Measurements from ENCODE around the gene BCO2. TPM values are rescaled to one million over a fixed set of nuclear protein-coding genes. Genes with fewer than 3 reads are reported as not detected.
"Not testable (repeated sequence)": the region's sequence is repeated elsewhere in the genome, so short reads cannot be mapped to it uniquely, and the experiment has no call there.

The BCO2 gene
- total RNA-seq, 1 donor from 2014 or later: 0.33 TPM

DNA sequence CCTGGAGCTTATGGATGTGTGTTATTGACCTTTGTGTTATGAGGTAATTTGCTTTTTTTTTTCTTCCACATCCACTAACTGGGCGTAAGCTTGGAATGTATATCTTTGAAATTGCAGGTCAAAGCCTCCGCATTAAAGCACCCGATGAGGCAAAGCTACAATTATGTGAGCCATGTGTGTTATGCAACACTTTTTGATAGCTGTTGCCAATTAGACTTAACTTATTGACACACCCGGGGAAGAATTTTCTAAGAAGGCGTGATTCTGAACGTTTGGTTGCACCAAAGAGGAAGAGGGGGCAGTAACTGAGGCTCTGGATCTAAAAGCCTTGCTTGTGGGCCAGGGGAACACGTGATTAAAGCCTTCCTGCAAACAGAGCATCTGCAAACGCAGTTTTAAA is 8.8 kb upstream of the BCO2 start:
- DNase-seq (ENCODE audit: low read depth, low spot score): no peak

DNA sequence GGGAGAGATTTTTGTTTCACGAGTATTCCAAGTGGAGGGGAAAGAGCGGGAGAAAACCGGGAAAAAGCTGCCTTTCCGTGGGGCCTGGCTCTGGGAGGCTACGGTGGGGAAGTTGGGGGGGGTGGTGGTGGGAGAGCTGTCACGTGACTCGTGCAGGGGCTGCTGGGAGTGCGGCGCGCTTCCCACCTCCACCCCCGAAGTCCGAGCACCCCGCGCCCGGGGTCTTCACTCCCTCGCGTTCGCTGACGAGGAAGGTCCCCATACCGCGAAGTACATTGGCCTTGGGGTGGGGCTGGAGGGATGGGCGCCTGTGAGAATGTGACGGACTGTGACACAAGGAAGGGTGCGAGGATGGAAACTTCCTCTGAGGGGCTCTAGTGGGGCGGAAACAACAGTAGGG is 8.2 kb upstream of the BCO2 start, which contains the start of gene TEX12:
TSS of gene TEX12 (plus strand) at position 228 of the 400 bp plus-strand sequence. CDS start 1,897 bp downstream, outside the sequence.
- no peak for DNase-seq (ENCODE audit: low read depth, low spot score)

DNA sequence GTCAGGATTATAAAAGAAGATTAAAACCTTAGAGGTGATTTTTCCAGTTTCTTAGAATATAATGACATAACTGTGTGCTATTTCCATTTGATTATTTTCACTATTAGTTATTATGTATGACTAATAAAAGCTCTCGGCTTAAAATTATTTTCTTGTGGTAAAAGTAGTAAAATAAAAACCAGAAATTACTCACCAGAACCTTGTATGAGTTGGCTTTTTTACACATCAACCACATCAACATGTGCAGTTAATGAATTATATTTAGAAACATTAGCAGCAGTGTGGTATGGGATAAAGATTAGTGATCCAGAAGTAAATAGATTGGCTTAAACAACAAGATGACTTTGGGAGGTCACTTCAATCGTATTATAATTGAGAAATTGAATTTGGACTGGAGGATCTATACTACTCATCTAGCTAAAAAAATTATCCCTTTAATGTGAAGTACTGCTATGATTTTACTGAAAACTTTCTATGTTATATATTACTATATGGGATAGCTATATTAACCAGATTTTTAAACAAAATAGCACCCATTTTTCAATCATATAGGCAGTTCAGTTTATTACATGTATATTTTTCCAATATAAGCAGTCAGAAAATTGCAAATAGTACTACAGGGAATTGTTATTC is 2.8 kb upstream of the BCO2 start:
- DNase-seq (ENCODE audit: low read depth, low spot score): no peak

DNA sequence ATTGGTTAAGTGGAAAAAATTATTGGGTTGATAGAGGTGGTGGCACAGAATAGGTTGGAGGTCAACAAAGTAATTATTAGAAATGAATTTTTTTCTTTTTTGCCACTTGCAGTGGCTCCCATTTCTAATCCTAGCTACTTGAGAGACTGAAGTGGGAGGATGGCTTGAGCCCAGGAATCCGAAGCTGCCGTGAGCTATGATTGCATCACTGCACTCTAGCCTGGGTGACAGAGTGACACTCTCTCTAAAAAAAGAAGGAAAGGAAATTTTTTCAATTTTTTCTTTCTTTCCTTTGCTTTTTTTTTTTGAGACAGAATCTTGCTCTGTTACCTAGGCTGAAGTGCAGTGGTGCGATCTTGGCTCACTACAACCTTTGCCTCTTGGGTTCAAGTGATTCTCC is 2.2 kb upstream of the BCO2 start:
- no peak for DNase-seq (ENCODE audit: low read depth, low spot score)

DNA sequence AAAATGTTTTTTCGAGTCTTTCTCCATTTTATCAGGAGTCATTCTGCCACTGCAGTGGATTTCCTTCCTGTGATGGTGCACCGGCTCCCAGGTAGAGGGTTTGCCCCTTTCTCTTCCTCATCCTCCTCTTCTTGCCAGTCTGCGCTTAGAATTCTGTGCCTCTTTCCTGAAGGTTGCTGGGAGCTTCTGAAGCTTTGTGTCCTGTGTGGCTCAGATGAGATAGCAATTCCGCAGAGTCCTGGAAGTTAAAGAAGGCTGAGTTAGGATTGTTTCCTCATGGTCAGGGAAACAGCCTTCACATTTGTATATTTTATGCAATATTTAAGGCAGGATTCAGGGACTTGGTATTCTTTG is 264 bp downstream of the BCO2 start:
- no peak for DNase-seq (ENCODE audit: low read depth, low spot score)

DNA sequence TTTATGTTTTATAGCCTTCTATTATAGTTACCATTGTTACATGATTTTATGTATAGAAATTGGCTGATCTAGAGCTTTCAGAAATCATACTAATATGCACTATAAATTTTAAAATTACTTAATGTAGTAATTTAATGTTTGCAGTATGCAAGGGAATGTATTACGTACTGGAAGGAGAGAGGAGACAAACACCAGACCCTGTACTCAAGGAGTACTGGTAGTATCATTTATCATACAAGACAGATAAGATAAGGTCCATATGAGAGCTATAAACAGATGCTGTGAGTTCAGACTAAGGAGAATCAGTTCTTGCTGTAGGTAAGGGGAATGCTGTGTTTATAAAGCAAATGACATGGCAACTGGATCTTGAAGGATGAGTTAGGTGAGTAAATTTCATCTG is 765 bp downstream of the BCO2 start:
- DNase-seq (ENCODE audit: low read depth, low spot score): no peak

DNA sequence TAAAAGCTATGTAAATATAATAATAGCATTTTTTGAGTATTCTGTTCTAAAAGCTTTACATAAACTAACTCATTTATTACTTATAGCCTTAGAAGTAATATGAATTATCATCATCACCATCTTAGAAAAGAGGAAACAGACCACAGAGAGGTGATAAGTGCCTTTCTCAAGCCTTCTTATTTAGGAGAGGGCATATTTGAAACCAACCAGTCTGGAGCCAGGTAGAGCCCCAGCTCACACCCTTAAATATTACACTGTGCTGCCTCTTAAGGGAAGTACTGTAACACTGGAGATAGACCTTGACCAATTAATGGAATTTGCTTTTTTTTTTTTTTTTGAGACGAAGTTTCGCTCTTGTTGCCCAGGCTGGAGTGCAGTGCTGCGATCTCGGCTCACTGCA is 2.3 kb downstream of the BCO2 start:
- DNase-seq (ENCODE audit: low read depth, low spot score): no peak

DNA sequence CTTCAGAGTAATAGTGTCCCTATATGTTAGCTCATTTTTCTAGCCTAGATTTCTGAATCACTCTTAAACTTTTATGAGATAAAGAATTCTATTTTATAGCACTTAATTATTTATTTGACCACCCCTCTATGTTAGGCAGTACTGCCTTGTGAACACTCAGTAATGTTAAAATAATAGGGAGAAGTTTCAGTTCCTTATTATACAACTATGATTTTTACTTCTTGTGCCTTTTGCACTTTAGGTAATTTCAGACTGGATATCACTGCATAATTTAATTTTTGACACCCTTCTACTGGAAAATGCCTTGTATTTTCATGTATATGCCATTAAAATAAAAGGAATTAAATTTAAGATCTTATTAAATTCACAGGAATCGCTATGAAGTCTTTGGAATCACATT is 3.1 kb downstream of the BCO2 start:
- no peak for DNase-seq (ENCODE audit: low read depth, low spot score)

DNA sequence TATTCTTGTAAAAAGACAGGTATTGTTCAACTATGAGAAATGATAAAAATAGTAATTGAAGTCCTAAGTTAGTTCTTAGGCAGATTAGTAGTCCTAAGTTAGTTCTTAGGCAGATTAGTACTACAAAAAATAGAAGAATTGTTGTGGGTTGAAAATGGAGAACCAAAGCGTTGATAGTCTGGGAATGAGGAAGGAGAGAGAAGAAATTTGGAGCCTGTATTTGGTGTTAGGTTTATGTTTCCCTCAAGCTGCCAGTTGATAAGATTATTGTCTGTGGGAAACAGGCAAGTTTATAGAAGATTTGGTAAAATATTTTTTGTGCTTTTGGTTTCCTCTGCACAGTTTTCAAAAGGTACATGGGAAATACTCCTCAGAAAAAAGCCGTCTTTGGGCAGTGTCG is 3.6 kb downstream of the BCO2 start:
- DNase-seq (ENCODE audit: low read depth, low spot score): no peak

DNA sequence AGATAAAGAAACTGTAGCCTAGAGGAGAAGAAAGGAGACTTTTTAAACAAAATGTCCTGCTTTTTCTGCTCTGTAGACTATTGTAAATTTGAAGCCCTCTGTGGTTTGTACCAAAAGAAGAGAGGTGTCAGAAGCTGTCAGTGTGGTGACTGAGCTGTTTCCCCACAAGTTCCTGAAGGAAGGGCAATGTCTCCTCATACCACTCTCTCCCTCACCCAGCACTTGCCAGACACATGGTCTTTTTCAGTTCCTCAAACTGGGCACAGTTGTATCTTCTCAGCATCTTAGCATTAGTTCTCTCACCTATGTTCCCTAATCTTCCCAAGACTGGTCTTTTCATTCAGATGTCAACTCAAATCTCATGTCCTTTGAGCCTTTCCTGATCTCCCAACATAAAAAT is 4.3 kb downstream of the BCO2 start:
- DNase-seq (ENCODE audit: low read depth, low spot score): no peak

DNA sequence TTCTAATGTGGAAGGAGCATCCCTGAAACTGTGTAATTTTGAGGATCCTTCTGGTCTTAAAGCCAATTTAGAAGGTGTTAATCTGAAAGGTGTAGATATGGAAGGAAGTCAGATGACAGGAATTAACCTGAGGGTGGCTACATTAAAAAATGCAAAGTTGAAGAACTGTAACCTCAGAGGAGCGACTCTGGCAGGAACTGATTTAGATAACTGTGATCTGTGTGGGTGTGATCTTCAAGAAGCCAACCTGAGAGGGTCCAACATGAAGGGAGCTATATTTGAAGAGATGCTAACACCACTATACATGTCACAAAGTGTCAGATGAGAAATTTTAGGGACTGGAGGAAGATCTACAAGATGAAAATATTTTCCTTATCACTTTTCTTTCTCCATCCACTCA is 7.6 kb downstream of the BCO2 start:
- no peak for DNase-seq (ENCODE audit: low read depth, low spot score)

DNA sequence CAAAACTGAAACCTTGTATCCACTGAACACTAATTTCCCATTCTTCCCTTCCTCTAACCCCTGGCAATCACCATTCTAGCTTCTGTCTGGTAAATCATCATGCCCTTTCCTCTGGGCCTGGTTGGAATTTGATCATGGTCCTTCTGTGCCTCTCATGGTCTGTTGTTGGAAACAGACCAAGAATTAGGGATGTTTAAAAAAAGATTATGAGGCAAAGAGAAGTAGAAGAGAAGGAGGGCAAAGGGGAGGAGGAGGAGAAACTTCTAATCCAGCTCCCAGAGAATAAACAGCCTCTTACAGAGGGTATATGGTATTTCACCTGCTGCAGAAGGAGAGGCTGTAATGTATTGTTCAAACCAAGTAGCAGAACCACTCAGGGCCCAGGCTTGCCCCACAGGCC is 10.6 kb downstream of the BCO2 start:
- DNase-seq (ENCODE audit: low read depth, low spot score): no peak

DNA sequence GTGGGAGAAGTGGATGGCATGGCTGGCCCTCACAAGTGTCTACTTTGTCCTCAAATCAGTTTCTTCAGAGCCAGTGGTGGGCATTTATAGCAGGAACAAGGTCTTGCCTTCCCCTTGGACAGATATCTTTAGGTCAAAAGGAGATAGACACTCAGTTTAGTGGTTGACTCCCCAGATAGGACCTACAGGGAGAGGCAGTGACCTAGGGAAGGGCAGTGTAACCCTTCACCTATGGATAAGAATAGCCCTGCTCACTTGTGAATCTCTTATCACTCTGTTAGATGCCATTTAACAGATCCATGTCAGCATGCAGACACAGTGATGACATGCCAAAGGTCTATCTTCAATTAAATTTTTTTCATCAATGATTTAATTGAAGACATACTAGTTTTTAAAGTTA is 11.0 kb downstream of the BCO2 start:
- no peak for DNase-seq (ENCODE audit: low read depth, low spot score)

DNA sequence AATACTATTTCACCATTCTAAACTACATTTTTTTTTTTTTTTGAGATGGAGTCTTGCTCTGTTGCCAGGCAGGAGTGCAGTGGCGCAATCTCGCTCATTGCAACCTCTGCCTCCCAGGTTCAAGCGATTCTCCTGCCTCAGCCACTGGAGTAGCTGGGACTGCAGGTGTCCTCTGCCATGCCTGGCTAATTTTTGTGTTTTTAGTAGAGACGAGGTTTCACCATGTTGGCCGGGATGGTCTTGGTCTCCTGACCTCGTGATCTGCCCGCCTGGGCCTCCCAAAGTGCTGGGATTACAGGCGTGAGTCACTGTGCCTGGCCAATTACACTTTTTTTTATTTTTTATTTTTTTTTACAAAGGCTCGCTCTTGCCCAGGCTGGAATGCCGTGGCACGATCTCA is 19.8 kb downstream of the BCO2 start:
- DNase-seq (ENCODE audit: low read depth, low spot score): not testable (repeated sequence)

DNA sequence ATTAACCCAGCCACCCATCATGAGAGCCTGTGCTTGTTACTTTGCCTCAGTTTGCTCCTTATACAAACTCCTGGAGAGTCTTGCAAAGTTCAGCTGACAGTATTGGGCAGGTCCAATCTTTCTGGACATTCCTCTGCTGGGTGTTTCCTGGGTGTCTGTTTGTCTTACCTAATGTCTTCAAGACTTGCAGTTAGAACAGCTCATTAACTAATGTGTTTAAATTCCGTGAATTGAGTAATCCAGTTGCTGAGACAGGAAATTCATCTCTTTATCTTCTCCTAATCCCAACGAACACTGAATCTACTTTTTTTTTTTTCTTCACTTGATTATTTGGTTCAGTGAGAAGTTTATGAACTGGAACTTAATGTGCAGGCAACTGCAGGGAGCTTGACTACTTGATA is 20.6 kb downstream of the BCO2 start:
- no peak for DNase-seq (ENCODE audit: low read depth, low spot score)

DNA sequence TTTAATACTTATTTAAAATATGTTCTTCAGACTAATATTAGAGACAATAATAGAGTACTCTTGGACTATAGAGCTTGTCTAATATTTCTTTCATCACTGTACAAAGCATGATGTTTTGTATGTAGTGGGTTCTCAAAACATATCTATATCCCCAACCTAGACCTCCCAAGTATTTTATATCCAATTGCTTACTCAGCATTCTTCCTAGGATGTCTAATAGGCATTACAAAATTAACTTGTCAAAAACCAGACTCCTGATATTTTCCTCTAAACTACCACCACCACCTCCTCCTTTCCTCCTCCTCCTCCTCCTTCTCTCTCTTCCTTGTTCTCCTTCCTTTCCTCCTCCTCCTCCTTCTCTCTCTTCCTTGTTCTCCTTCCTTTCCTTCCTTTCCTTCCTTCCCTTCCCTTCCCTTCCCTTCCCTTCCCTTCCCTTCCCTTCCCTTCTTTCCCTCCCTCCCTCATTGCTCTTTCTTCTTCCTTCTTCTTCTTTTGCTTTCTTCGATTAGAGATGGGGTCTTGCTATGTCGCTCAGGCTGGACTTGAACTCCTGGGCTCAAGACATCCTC is 21.3 kb downstream of the BCO2 start:
- DNase-seq (ENCODE audit: low read depth, low spot score): no peak

DNA sequence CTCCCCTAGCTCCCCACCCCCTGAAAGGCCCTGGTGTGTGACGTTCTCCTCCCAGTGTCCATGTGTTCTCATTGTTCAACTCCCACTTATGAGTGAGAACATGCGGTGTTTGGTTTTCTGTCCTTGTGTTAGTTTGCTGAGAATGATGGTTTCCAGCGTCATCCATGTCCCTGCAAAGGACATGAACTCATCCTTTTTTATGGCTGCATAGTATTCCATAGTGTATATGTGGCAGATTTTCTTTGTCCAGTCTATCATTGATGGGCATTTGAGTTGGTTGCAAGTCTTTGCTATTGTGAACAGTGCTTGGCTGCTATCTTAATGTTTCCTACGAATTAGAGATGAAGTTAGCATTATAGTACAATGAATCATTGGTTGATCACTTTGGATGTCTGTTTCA is 23.8 kb downstream of the BCO2 start:
- not testable (repeated sequence) for DNase-seq (ENCODE audit: low read depth, low spot score)

DNA sequence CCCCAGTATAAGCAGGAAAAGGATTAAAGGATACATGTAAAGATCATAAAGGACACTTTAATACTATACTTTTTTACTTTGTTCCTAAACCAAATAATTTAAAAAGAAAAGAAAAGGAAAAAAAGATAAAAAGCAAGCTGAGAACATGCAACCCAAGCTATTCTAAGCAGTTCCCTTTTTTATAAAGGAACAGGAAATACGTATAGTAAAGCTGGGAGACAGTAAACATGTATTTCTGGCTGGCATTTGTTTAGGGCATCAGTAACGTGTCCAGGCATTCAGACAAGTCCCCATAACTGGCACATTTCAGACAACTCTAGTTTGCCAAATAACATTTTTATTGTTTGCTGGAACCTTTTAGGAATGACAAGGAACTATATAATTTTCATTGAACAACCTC is 24.9 kb downstream of the BCO2 start:
- no peak for DNase-seq (ENCODE audit: low read depth, low spot score)

DNA sequence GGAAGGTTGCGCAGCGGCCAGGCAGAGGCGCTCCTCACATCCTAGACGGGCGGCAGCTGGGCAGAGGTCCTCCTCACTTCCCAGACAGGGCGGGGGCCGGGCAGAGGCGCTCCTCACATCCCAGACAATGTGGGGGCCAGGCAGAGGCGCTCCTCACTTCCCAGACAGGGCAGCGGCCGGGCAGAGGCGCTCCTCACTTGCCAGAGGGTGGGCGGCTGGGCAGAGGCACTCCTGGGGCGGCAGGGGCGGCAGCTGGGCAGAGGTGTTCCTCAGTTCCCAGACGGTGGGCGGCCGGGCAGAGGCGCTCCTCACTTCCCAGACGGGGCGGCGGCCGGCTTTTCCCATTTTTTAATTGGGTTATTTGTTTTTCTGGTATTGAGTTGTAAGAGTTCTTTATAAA is 30.8 kb downstream of the BCO2 start:
- no peak for DNase-seq (ENCODE audit: low read depth, low spot score)

DNA sequence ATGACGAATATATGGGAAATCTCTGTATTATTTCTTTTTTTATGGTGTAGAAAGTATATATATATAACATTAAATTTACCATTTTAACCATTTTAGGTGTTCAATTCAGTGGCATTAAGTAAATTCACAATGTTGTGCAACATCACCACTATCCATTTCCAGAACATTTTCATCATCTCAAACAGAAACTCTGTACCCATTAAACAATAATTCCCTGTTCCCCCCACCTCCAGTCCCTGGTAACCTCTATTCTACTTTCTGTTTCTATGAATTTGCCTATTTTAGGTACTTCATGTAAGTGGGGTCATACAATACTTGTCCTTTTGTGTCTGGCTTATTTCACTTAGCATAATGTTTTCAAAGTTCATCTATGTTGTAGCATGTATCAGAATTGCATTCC is 35.6 kb downstream of the BCO2 start:
- no peak for DNase-seq (ENCODE audit: low read depth, low spot score)

DNA sequence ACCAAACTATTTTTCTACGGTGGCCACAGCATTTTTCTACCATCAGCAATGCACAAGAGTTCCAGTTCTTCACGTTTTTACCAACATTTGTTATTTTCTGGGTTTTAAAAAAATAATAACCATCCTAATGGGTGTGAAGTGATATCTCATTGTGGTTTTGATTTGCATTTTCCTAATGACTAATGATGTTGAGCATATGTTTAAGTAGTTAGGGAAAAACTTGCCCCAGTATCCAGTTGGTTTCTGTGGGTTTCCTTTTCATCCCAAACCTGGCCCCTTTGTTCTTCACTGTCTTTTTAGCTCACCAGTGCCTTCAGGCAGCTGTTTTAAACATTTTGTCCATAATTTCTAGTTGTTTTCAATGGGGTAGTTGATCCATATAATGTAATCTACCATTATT is 36.2 kb downstream of the BCO2 start:
- DNase-seq (ENCODE audit: low read depth, low spot score): no peak

DNA sequence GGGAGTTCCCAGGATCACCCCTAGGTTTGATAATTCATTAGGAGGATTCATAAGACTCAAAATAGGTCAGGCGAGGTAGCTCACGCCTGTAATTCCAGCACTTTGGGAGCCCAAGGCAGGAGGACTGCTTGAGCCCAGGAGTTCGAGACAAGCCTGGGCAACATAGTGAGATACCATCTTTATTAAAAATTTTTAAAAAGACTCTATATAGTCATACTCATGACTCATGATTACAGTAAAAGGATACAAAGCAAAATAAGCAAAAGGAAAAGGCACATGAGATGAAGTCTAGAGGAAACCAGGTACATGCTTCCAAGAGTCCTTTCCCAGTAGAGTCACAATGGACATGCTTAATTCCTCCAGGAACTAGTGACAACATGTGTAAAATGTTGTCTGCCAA is 37.0 kb downstream of the BCO2 start:
- no peak for DNase-seq (ENCODE audit: low read depth, low spot score)

DNA sequence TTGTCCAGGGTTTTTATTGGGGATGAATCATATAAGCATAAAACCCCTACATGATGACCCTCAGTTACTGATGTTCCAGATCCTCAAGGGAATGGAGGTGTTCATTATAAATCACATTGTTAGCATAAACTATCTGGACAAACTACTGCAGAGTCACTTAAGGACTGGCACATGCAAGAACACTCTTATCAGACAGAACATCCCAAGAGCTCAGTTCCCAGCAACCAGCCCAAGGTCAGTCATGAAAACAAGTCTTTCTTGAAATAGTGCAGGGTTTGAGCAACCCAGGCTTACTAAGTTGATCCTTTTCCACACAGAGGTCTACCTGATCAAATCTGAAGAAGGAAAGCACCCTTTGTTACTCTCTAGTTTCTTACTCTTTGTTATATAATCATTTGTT is 37.4 kb downstream of the BCO2 start:
- no peak for DNase-seq (ENCODE audit: low read depth, low spot score)

DNA sequence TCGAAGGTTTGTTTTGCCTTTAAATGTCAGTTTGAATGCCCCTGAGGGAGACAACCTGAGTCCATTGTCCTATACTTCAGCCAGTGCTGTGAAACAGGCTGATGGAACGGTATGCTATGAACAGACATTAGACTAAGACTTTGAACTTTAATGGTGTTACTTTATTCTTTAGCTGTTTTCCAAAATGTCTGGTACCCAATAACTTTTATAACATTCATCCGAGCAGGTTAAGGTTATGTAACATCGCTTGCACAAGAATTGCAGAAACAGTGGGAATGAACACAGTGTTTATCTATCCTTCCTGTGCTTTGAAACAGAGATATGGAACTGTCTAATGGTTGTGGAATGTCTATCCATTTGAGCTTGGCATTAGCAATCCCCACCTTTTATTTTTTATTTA is 38.4 kb downstream of the BCO2 start:
- no peak for DNase-seq (ENCODE audit: low read depth, low spot score)

Measured in pulmonary artery endothelial cell (primary cell).